ENCODE data around the gene FRMD3.

Gene FRMD3

DNA sequence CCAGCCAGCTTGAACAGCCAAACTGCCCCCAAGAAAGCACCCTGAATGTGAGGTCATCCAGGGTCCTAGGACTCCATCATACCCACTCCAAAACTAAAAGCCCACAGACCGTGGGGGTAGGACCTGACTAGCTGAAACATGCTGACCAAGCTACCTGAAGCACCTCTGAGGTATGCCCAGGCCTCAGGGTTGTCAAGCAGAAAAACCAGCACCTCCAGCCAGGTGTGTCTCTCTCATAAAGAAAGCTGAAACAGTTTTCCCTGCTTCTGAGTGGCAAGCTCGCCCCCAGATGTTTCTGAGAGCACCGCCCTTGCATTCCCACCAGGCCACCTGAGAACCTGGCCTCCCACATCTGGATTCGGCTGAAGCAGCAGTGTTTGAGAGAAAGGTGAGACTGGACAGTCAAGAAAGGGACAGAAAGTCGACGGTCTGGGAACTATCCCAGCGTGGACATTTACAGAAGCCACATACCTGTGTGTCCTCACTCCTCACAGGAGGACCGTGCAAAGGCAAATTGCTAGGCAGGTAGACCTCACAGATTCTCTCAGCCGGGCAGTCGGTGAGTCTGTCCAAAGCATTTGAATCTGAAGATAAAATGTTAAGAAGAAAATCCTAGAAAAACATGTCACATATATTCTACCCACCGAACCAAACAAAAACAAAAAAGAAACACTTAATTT is 319.6 kb downstream of the FRMD3 start:
- no peak for DNase-seq

DNA sequence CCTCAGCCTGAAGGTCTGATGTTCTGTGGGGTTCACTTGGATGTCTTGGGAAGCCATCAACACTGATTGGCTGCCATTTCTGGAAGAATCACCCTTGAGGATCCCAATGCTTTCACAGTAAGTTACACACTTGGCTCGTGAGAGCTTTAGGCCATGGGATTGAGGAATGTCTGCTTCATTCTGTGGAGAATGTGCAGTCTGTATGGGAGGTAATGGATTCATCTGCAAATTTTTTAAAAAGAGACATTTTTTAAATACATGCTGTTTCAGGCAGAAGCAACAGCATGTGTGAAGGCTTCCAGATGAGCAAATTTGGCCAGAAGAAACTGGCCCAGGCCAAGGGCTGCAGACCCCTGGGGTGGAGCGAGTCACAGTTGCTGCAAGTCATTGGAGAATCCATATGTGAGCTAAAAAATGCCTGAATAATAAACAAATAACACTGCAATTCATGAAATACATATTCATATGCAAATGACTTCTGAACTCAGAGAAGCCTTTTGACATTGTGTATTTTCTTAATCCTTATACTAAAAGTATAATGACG is 328.9 kb downstream of the FRMD3 start:
- no peak for DNase-seq

DNA sequence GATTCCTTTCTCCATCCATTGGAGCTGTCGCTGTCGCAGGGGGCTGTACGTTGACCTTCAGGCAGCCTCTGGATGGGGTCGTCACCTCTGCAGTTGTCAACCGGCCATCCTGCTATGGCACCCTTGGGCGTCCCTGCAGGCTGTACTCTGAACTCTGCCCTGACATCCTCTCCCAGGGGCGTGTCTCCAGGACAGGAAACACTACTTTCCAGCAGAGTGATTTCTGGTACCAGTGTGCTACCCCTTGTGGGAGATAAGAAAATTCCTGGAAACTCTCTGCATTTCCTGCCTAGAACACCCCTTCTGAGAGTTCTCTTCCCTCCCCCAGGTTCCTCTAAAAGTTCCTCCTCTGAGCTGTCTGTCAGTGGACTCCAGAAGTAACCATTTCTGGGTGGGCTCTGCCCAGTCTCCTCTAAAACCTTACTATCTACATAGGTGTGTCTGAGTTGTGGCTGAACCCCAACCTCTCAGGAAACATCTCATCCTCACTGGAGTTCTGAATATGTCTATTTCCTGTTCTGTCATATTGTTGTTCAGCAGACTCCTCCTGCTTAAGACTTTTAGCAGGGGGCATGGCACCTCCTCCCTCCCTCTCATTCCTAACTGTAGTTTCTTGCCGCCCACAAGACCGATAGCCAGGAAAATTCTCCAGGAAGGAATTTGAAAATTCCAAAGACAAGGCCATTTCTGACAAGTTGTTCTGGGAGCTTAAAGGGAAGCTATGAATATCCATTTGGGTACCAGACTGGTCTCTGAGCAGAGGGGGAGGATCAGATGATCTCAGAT is 329.9 kb downstream of the FRMD3 start:
- no peak for DNase-seq

DNA sequence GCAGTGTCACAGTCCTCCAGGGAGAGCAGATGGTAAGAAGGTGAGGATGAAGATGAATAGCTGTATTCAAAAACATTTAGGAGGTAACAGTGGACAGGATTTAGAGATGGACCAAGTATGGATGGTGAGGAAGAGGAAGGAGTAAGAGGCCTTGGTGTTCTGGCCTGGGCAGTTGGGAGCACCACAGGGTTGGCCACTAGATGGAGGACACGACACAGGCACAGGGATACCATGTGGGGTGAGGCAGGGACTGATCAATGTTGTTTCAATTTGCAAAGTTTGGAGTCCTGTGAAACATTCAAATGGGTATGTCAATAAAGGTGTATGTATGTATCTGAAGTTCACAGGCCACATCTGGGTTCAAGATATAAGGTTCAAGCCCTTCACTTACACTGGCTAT is 334.2 kb downstream of the FRMD3 start:
- no peak for DNase-seq

DNA sequence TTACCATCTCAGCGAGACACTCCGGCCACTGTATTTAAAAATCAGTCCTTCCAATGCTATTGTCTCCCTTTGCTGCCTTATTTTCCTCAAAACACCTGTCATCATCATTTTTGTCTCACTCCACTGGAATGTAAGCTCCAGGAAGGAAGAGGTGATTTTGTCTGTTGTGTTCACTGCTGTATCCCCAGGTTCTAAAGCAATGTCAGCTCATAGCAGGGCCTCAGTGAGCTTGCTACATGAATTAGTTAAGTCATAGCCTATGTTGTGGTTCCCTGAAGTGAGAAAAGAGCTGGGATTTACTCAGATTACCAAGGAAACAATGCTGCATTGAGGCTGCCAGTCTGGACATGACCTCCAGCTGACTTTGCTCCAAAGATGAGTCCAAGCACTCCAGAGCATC is 337.7 kb downstream of the FRMD3 start:
- DNase-seq = no peak

DNA sequence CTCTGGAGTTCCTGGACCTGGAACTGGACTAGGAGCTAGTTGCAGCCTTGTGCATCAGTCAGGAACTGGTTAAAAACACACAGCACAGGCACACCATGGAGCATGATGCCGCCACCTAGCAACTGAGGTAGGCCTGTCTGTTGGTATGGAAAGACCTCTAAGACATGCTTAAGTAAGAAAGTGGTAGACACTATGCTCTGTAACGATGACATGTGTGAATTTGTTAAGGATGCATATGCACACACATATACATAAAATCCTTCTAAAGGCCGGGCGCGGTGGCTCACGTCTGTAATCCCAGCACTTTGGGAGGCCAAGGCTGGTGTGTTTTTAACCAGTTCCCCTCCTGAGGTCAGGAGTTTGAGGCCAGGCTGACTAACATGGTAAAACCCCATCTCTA is 338.4 kb downstream of the FRMD3 start:
- DNase-seq = no peak

DNA sequence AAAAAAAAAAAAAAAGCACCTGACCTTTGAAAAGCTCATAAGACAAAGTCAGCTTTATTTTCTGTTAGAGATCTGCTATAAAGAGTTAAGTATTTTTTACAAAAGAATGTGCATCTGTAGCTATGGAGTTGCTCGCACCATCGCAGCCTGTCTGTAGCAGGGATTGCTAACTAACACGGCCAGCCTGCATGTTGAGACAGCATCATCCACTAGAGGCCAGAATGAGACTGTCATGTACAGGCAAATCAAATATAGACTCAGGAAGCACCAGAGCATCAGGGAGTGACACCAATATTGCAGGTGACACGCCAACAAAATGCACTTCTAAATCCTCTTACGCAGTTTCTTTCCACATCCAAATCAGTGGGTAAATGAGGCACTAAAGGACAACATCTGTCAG is 339.0 kb downstream of the FRMD3 start:
- no peak for DNase-seq

DNA sequence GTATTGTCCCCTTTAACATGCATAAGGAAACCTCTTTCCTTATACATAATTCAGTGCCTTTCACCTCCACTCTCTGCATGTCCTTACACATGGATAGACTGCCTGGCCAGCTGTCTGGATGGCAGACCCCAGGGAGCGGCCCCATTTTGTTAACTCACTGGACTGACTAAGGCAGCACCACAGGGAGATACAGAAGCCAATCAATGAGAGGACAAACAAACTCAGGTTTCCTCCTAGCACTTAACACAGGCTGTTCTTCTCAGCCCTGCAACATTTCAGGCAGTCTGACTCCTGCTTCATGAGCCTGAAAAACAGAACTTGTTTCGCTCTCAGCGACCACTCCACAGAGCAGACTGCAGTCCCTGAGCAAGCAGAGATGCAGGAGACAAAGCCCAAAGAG is 339.8 kb downstream of the FRMD3 start:
- no peak for DNase-seq

DNA sequence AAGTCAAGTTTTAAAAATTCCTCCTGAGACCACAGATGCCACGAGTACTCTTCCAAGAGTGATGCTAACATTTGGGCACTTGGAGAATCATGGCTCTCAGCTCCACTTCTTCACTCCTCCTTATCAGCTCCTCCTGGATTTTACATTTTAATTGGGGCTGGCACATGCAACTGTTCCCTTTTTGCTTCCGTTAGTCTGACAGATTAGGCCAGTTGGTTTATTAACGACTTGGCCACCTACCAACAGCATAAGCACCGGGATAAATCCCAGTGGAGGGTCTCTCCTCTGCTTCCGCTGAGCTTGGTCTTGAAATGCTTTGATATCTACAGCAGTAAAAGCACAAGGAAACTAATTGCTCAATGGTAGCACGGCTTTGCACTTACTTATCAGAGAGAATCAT is 340.6 kb downstream of the FRMD3 start:
- DNase-seq = no peak

DNA sequence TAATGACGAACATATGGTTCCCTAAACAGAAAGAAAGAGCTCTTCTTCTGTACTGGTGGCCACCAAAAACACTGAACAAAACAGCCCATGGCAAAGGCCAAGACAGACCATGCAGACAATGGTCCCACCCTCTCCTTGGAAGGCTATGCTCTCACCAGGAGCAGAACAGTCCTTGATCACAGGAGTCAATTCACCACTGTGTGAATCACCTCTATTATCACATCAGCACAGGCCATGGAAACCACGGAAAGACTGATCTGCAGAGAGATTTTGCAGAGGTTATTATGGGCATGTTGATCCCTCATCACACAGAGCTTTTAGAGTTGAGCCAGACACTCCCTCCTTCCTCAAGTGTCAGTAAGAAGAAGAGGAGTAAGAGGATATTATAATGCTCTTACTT is 341.3 kb downstream of the FRMD3 start:
- no peak for DNase-seq
